Stimulated activated CD4-positive, alpha-beta T cell treated with anti-CD3 and anti-CD28 coated beads, TNF-alpha, amount 100 ng/mL, for 4 hours (primary cell): ENCODE results near the gene JCAD.
"Not testable (repeated sequence)": the region's sequence is repeated elsewhere in the genome, so short reads cannot be mapped to it uniquely, and the experiment has no call there.

Experiments used
- DNase-seq, 3 experiments: peaks; one replicate each; pipeline ENCODE4 v3.0.0-alpha.2; 2020; ENCODE audit warnings: low read depth in 3 of 3

JCAD gene, protein sequence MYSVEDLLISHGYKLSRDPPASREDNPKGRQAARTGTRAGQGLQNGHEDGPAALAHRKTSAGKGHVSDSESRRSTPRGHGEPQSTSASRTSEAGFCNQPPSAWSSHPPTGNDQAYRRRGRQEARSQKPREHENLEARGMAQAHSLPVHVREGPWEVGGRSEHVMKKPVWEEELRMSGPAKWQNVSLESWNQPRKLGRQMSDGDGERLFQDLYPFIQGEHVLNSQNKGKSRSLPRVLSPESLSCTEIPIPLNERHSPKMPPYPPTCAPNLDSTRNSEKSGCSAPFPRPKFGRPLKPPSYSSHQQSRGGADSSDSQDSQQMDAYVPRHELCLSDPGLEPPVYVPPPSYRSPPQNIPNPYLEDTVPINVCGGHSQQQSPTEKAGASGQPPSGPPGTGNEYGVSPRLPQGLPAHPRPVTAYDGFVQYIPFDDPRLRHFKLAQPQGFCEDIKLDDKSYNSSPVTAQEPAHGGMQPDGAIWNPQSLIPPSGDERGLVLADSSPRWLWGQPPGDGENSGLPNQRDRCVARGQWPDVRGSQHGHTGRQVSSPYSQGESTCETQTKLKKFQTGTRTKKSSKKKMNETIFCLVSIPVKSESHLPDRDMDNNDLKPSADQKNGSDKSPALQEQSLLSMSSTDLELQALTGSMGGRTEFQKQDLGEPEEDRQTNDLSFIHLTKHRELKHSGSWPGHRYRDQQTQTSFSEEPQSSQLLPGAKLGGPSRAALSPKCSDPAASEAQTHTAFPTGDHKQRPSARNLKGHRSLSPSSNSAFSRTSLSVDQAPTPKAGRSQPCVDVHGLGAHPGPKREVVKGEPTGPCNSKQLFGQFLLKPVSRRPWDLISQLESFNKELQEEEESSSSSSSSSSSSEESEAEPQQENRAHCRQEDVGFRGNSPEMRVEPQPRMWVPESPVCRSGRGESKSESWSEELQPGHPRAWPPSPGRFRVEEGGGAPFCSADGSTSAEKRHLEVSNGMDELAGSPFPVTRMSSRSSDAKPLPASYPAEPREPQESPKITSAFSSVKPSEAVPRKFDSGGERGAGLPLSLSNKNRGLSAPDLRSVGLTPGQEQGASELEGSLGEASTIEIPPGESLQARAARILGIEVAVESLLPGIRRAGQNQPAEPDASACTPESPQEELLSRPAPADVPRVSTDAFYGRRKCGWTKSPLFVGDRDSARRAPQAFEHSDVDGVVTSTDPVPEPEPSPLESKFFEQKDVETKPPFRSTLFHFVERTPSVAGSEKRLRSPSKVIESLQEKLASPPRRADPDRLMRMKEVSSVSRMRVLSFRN (N-terminal part only)

GRCh38 chr10:30059209-30060107, at the start of gene JCAD:
Gene JCAD, minus strand, starts transcription at chr10:30059586. Its CDS starts 11,774 bp downstream, at chr10:30047812.
- DNase-seq: peak; percentile 21 to 26 (median 23)

DNA sequence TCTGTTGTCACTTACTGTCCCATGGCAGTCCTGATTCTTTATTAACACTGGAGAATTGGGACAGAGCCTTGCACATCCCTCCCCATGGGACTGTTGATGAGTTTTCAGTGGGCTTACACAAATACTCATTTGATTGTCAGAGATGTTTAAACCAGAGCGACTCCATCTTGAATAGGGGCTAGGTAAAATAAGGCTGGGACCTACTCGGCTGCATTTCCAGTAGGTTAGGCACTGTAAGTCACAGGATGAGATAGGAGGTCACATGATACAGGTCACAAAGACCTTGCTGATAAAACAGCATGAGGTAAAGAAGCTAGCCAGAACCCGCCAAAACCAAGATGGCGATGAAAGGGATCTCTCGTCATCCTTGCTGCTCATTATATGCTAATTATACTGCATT, 47.6 kb upstream of the JCAD start:
- no peak for DNase-seq

- no peak for DNase-seq
Measured at GRCh38 chr10:30103595-30104320, 44.4 kb upstream of the JCAD start.

DNA sequence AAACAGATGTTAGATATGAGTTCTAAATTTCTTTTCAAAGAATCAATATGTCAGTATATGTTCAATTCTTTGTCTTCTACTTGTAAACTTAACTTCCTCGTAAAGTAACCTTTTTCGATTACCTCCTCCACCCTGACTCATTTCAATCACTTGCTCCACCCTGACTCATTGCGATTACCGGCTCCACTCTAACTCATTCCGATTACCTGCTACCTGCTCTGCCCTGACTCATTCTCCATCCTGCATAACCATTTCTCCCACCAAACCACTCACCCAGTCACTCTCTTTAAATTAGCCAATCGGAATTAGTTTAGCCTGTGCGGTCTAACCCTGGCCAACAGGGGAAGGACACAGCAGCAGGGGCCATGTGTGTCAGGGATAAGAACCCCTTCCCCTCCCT, 40.3 kb upstream of the JCAD start:
- DNase-seq: not testable (repeated sequence)

DNA sequence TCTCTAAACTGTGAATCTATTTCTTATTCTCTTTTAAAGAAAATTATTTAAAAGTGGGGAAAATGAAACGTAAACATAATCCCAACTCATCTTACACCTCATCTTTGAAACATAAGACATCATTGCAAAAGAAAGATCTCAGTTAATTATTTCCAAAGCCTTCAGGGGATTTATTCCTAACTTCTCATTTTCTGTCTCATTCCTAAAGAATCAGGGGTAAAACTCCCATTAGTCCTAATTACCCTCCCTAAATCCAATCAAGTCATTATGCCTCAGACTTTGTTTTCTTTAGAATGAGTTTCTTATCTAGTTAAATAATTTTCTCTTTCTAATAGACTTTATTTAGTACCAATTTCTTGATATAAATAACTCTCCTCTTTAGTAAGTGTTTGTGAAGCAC, 39.7 kb upstream of the JCAD start:
- DNase-seq: no peak

DNA sequence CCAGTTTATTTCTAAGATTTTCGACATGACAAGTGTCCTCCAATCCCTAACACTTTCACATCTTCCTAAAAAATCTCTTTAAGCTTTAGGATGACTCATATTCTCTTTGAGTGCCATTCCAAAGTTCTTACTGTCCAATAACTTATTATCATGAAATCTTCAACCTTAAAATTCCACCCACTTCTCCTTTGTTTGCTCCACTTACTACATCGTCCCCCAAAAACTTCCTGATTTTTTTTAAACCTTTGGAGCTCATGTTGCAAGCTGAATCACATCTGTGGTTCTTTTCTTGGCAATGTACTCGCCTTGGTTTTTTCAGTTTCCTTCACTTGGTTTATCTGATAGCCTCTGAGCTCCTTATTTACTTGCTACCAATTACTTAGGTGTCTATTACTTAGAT, 39.2 kb upstream of the JCAD start:
- no peak for DNase-seq

DNA sequence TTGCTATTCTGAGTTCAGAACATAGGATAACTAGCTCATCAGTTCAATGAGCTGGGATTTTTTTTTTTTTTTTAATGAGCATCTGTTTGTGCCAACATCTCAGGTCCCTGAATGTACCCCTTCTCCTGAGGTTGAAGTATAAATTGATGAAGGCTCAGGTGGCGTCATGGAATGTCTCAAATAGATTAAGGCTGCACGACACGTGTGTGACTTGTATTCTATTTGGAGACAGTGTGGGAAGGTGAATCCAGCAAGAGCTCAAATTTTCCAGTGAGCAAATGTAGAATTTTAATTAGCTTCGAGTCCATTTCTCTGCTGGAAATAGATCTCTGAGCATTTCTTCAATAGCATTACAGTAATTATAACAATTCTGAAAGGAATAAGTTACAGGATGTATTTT, 37.2 kb upstream of the JCAD start:
- no peak for DNase-seq

- no peak for DNase-seq
Measured at GRCh38 chr10:30095631-30096422, 36.4 kb upstream of the JCAD start.

DNA sequence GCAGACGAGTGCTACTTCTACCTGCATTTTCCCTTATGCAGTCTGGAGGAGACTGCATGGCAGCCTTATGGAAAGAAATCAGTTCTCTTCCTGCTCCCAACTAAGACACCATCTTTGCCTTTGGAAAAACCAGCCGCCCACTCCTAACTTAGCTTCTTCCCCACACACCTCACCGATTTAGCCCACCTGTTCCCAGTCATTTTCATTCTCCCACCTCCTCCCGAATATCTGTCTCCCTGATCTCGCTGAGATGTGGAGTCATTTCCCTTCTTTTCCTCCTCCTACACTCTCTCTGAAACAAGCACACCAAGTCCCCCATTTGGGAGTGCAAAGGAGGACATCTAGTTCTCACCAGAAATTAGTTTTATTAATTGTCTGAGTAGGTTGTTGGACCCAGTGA, 35.2 kb upstream of the JCAD start:
- no peak for DNase-seq

GRCh38 chr10:30093303-30093950, 34.0 kb upstream of the JCAD start:
- no peak for DNase-seq

GRCh38 chr10:30092151-30092790, 32.9 kb upstream of the JCAD start:
- DNase-seq: no peak

- no peak for DNase-seq
Measured at GRCh38 chr10:30091136-30091535, 31.8 kb upstream of the JCAD start.

DNA sequence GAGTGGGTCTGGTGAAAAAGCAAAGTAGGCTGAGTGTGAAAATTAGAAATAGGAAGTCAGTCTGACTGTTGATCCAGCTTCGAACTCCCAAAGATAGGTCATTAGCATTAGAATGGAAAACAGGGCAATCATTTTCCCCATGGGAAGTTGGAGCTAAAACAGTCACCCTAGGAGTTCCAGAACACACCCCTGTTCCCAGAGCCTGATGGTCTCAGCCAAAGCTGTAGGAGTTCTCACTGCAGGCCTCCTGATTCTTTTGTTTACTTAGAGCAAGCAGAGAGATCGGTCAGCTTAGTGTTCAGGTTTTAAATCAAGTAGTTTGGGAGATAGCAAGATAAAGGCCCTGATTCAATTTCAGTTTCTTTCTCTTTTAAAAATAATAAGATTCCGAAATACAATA, 28.8 kb upstream of the JCAD start:
- no peak for DNase-seq

- no peak for DNase-seq
Measured at GRCh38 chr10:30083934-30084333, 24.5 kb upstream of the JCAD start.

GRCh38 chr10:30081182-30081581, 21.8 kb upstream of the JCAD start:
- DNase-seq: no peak

- DNase-seq: no peak
Measured at GRCh38 chr10:30080161-30080560, 20.8 kb upstream of the JCAD start.

- DNase-seq: no peak
Measured at GRCh38 chr10:30079408-30079807, 20.0 kb upstream of the JCAD start.

DNA sequence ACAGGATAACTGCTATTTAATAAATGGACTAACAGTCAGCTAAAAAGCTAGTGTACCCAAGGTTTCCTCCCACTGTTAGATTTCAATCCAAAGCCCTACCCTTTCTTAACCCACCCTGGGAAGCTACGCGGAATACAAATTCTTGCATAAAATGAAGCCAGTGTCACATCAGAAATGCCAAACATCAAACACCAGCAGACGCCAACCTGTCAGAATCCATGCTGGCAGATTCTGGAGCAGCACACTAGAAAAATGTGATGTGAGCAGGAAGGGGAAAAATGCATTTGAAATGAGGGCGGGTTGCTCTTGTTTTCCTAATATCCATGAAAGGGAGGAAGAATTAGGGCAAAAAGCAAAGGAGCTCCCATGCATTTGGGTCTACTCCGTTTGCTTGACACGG, 16.1 kb upstream of the JCAD start:
- no peak for DNase-seq
